SU-DHL-6 (cell line): ENCODE measurements around the gene SLC23A2.

Experiments
- H2AFZ ChIP-seq: fragments of 200-600 bp; sonication (generic); 2 replicates; pipeline ENCODE4 v1.6.1; 2014; ENCODE audit warnings: low read depth, mild to moderate bottlenecking, moderate library complexity, mixed read lengths, antibody characterized with exemption, low read length; ENCODE audit not compliant: severe bottlenecking
- H3F3A ChIP-seq: fragments of 200-600 bp; shearing (Covaris generic); 2 replicates; pipeline ENCODE4 v1.6.0; 2016; ENCODE audit warnings: antibody characterized with exemption, mild to moderate bottlenecking; ENCODE audit not compliant: insufficient read depth
- H3K27ac ChIP-seq: fragments of 200-600 bp; sonication (generic); 2 replicates; pipeline ENCODE4 v1.5.1; 2016; ENCODE audit warnings: low read depth, mild to moderate bottlenecking, low read length, moderate library complexity, mixed read lengths
- H3K27me3 ChIP-seq: fragments of 200-600 bp; sonication (generic), shearing (Covaris generic); 2 replicates; pipeline ENCODE4 v1.6.0; 2014; ENCODE audit warnings: mild to moderate bottlenecking, low read length
- H3K36me3 ChIP-seq: fragments of 200-600 bp; sonication (generic); 2 replicates; pipeline ENCODE4 v1.6.1; 2014; ENCODE audit warnings: mild to moderate bottlenecking, low read length, mixed read lengths
- H3K4me2 ChIP-seq: fragments of 300-600, 200-600 bp; shearing (Covaris generic), sonication (generic); 2 replicates; pipeline ENCODE4 v1.6.0; 2014; ENCODE audit warnings: low read length, low read depth, mild to moderate bottlenecking; ENCODE audit not compliant: poor library complexity, severe bottlenecking
- H3K4me3 ChIP-seq: fragments of 200-600 bp; sonication (generic); 2 replicates; pipeline ENCODE4 v1.5.1; 2014; ENCODE audit warnings: antibody characterized with exemption, low read length, mild to moderate bottlenecking, mixed read lengths; ENCODE audit not compliant: insufficient read depth, poor library complexity, severe bottlenecking
- H3K79me2 ChIP-seq: fragments of 200-600 bp; sonication (generic); 2 replicates; pipeline ENCODE4 v1.6.1; 2014; ENCODE audit warnings: mild to moderate bottlenecking, low read length, moderate library complexity; ENCODE audit not compliant: insufficient read depth
- H3K9ac ChIP-seq: fragments of 200-600 bp; sonication (generic); 2 replicates; pipeline ENCODE4 v1.7.0; 2014; ENCODE audit warnings: mild to moderate bottlenecking, low read length
- H3K9me2 ChIP-seq: fragments of 200-600 bp; sonication (generic); replicated peaks from 2 replicates; pipeline ENCODE4 v1.6.1; 2014; ENCODE audit warnings: low read length; ENCODE audit not compliant: insufficient read depth
- H3K9me3 ChIP-seq: fragments of 200-600 bp; sonication (generic); 2 replicates; pipeline ENCODE4 v1.6.1; 2014; ENCODE audit warnings: low read length, mixed read lengths; ENCODE audit not compliant: insufficient read depth
- H4K20me1 ChIP-seq: fragments of 200-600 bp; sonication (generic); 2 replicates; pipeline ENCODE4 v1.6.1; 2014; ENCODE audit warnings: low read depth, mild to moderate bottlenecking, antibody characterized with exemption, low read length, moderate library complexity, mixed read lengths
- EZH2phosphoT487 ChIP-seq: fragments of 200-600 bp; sonication (generic), shearing (Covaris generic); conservative IDR thresholded peaks from 2 replicates; pipeline ENCODE4 v1.6.1; 2018; ENCODE audit warnings: mild to moderate bottlenecking, antibody characterized with exemption, low read length, moderate library complexity, mixed read lengths
- TF ChIP-seq, protein P1 (sequence below): fragments of 200-600 bp; sonication (generic); IDR thresholded peaks from one replicate; pipeline ENCODE4 v1.5.1; 2017; ENCODE audit warnings: antibody characterized with exemption, mild to moderate bottlenecking, low read length, moderate library complexity; ENCODE audit not compliant: insufficient read depth, poor library complexity, severe bottlenecking

SLC23A2 gene

DNA sequence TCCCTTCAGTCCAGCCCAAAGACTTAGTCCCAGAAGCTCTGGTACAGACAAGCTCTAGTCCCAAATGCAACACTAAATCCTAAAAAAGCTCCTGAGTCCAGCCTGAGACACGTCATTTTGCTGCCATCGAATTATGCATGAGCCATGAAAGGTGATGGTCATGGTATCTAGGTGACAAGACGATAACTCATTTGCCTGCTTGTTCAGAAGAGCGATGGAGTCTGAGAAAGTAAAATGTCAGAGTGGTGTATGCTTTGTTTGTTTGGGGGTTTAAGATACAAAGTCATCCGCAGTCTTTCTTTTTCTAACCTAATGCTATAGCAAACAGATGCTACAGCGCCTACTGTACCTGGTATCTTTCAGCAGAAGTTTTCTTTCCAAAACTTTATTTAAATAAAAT is 54.7 kb downstream of the SLC23A2 start:
- no peak overlapping the region for H3K9ac ChIP-seq
- H2AFZ ChIP-seq, result no peak overlapping the region
- no peak for TF ChIP-seq EZH2phosphoT487
- TF ChIP-seq, protein P1, sequence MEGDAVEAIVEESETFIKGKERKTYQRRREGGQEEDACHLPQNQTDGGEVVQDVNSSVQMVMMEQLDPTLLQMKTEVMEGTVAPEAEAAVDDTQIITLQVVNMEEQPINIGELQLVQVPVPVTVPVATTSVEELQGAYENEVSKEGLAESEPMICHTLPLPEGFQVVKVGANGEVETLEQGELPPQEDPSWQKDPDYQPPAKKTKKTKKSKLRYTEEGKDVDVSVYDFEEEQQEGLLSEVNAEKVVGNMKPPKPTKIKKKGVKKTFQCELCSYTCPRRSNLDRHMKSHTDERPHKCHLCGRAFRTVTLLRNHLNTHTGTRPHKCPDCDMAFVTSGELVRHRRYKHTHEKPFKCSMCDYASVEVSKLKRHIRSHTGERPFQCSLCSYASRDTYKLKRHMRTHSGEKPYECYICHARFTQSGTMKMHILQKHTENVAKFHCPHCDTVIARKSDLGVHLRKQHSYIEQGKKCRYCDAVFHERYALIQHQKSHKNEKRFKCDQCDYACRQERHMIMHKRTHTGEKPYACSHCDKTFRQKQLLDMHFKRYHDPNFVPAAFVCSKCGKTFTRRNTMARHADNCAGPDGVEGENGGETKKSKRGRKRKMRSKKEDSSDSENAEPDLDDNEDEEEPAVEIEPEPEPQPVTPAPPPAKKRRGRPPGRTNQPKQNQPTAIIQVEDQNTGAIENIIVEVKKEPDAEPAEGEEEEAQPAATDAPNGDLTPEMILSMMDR, result no peak
- H3F3A ChIP-seq, result no peaks in the 10 kb centered on the region
- no peaks in the 10 kb centered on the region; the same call in 1 of the 2 replicates for H3K36me3 ChIP-seq
- no peak overlapping the region for H3K4me3 ChIP-seq
- H3K27me3 ChIP-seq, result no peaks in the 10 kb centered on the region
- no peak overlapping the region for H3K27ac ChIP-seq
- no peaks in the 10 kb centered on the region for H4K20me1 ChIP-seq
- no peaks in the 10 kb centered on the region for H3K9me3 ChIP-seq
- no peaks in the 10 kb centered on the region for H3K9me2 ChIP-seq
- H3K79me2 ChIP-seq, result peaks cover 32% of the 10 kb centered on the region
- H3K4me2 ChIP-seq, result no peak overlapping the region

DNA sequence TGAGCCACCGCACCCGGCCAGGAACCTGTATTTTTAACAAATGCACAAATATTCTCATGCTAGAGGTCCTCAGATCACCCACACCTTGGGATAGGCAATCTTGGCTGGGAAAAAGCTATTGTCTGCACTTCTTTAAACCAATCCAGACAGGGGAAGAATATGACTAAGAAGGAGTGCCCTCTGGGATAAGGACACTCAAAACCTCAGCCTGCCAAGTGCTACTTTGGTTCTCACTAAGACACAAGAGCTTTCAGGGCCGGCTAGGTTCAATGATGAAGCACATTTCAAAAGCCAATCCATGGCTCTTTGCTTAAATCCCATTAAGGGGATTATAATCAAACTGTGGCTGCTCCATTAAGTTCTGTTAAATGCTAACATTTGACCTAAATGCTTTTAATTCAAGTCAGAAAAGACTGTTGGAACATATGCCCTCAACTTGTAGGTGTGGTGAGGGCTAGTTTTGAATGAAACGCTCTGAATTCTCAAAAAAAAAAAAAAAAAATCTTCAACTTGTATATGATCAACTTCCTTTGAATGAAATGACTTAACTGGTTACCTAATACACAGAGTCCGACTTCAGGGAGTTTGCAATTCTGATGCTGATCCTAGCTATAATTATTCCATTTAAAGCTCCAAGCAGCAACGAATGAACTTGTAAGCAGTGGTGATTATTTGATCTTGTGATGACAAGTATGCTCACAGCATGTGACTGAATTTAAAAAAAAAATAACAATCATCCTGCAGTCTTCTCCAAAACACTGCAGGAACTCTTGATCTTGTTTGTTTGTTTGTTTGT is 56.6 kb downstream of the SLC23A2 start:
- Histone ChIP-seq H3K9ac (no peak overlapping the region), H3K36me3 (no peaks in the 10 kb centered on the region; the same call in 1 of the 2 replicates), H3F3A (no peaks in the 10 kb centered on the region), H3K9me3 (no peaks in the 10 kb centered on the region), H3K79me2 (peaks cover 32% of the 10 kb centered on the region), H2AFZ (no peak overlapping the region), H3K4me3 (no peak overlapping the region), H3K9me2 (no peaks in the 10 kb centered on the region), H4K20me1 (0 out of 2 replicates have a peak, but pooled peaks cover 4% of the 10 kb centered on the region), H3K27me3 (no peaks in the 10 kb centered on the region), H3K4me2 (no peak overlapping the region), H3K27ac (no peak overlapping the region)
- no peak for TF ChIP-seq EZH2phosphoT487
- TF ChIP-seq, protein P1, result no peak

DNA sequence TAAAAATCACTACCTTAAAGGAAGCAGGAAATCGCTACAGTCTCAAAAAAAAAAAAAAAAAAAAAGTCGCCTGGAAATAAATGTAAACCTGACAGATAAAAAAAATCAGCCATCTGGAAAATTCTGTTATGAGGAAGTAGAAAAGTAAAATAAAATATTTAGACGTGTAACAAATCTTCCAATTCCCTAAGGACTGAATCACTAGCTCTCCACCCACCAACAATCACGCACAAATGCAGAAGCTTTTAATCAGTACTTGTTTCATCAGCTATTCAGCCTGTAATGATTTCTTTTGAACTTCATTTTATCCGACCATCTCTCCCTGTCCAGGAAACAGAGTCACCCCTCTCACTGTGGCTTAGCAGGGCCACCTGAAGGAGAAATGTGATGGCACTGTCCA is 59.0 kb downstream of the SLC23A2 start:
- Histone ChIP-seq H2AFZ (no peak overlapping the region), H3K79me2 (peaks cover 47% of the 10 kb centered on the region), H3K4me2 (no peak overlapping the region), H3K9me2 (no peaks in the 10 kb centered on the region), H3K4me3 (no peak overlapping the region), H3F3A (no peaks in the 10 kb centered on the region), H3K36me3 (no peaks in the 10 kb centered on the region), H3K27me3 (no peaks in the 10 kb centered on the region), H4K20me1 (peaks cover 6% of the 10 kb centered on the region; the same call in 1 of the 2 replicates), H3K9ac (no peak overlapping the region; the same call in 1 of the 2 replicates), H3K27ac (peak overlapping the region; percentile 38; the same call in 1 of the 2 replicates), H3K9me3 (no peaks in the 10 kb centered on the region)
- TF ChIP-seq EZH2phosphoT487, result no peak
- TF ChIP-seq, protein P1, result no peak
